ENCODE data around the gene PDGFRB. TPM values are rescaled to one million over a fixed set of nuclear protein-coding genes. Genes with fewer than 3 reads are reported as not detected.

PDGFRB gene
- total RNA-seq, 4 donors from 2014 or later = 171 to 354 (median 217) TPM

- H3K4me1 ChIP-seq = peaks cover 0 to 5% (median 0%) of the 10 kb centered on the region in 4 donors
- DNase-seq (ENCODE audit: low spot score in 2 of 2) = no peak
- no peak for TF ChIP-seq EP300 (IDR thresholded peaks at IDR 0.05)
- no peak for TF ChIP-seq CTCF (IDR thresholded peaks at IDR 0.05)
- TF ChIP-seq POLR2A (IDR thresholded peaks at IDR 0.05) = no peak
- H3K27ac ChIP-seq = no peak overlapping the region
- no peak overlapping the region for H3K4me3 ChIP-seq
- no peaks in the 10 kb centered on the region for H3K9me3 ChIP-seq
- H3K36me3 ChIP-seq = no peaks in the 10 kb centered on the region
- H3K27me3 ChIP-seq = no peaks in the 10 kb centered on the region
- WGBS, 2 donors = 92% methylated on average over 5 of the region's 5 CpGs
Measured at GRCh38 chr5:150073086-150073625, 82.5 kb downstream of the PDGFRB start.

- TF ChIP-seq CTCF (IDR thresholded peaks at IDR 0.05) (no peak), POLR2A (IDR thresholded peaks at IDR 0.05) (no peak), EP300 (IDR thresholded peaks at IDR 0.05) (no peak)
- no peaks in the 10 kb centered on the region for H3K9me3 ChIP-seq
- peaks cover 0 to 5% (median 0%) of the 10 kb centered on the region in 4 donors for H3K4me1 ChIP-seq
- no peak for DNase-seq (ENCODE audit: low spot score in 2 of 2)
- whole genome bisulfite sequencing, 2 donors = 78 to 84% methylated on average over 3 of the region's 3 CpGs
- no peak overlapping the region for H3K27ac ChIP-seq
- H3K27me3 ChIP-seq = no peaks in the 10 kb centered on the region
- no peak overlapping the region for H3K4me3 ChIP-seq
- H3K36me3 ChIP-seq = no peaks in the 10 kb centered on the region
Measured at GRCh38 chr5:150070821-150071220, 84.8 kb downstream of the PDGFRB start.

- no peaks in the 10 kb centered on the region for H3K27me3 ChIP-seq
- WGBS, 2 donors = 83 to 85% methylated on average over 24 to 25 of the region's 25 CpGs
Measured at GRCh38 chr5:150069672-150070627, 85.7 kb downstream of the PDGFRB start.

GRCh38 chr5:150068961-150069645 is 86.5 kb downstream of the PDGFRB start:
- TF ChIP-seq EP300 (IDR thresholded peaks at IDR 0.05) = no peak
- TF ChIP-seq POLR2A (IDR thresholded peaks at IDR 0.05) = no peak
- TF ChIP-seq CTCF (IDR thresholded peaks at IDR 0.05) = no peak
- H3K9me3 ChIP-seq = no peaks in the 10 kb centered on the region
- DNase-seq (ENCODE audit: low spot score in 2 of 2) = no peak
- H3K27ac ChIP-seq = no peak overlapping the region
- H3K4me3 ChIP-seq = no peak overlapping the region
- no peaks in the 10 kb centered on the region for H3K27me3 ChIP-seq
- H3K4me1 ChIP-seq = peaks cover 0 to 19% (median 2%) of the 10 kb centered on the region in 4 donors
- H3K36me3 ChIP-seq = no peaks in the 10 kb centered on the region
- 69 to 80% methylated on average over 12 of the region's 12 CpGs for WGBS, 2 donors

More at GRCh38 chr5:150069672-150070627, 85.7 kb downstream of the PDGFRB start:
- Histone ChIP-seq H3K27ac (no peak overlapping the region), H3K9me3 (no peaks in the 10 kb centered on the region), H3K36me3 (no peaks in the 10 kb centered on the region), H3K4me1 (peaks cover 0 to 11% (median 2%) of the 10 kb centered on the region in 4 donors), H3K4me3 (no peak overlapping the region)
- DNase-seq (ENCODE audit: low spot score in 2 of 2) = no peak
- no peak for TF ChIP-seq EP300 (IDR thresholded peaks at IDR 0.05)
- no peak for TF ChIP-seq POLR2A (IDR thresholded peaks at IDR 0.05)
- TF ChIP-seq CTCF (IDR thresholded peaks at IDR 0.05) = no peak
